Activated gamma-delta T cell treated with anti-CD3 and anti-CD28 coated beads, Interleukin-2, amount 50 U/mL, for 16 hours (primary cell): ENCODE results near the gene BCAR3.

Source experiments
- DNase-seq: peaks from one replicate; pipeline ENCODE4 v3.0.0-alpha.2; 2020; ENCODE audit warnings: low read depth

BCAR3 gene

DNA sequence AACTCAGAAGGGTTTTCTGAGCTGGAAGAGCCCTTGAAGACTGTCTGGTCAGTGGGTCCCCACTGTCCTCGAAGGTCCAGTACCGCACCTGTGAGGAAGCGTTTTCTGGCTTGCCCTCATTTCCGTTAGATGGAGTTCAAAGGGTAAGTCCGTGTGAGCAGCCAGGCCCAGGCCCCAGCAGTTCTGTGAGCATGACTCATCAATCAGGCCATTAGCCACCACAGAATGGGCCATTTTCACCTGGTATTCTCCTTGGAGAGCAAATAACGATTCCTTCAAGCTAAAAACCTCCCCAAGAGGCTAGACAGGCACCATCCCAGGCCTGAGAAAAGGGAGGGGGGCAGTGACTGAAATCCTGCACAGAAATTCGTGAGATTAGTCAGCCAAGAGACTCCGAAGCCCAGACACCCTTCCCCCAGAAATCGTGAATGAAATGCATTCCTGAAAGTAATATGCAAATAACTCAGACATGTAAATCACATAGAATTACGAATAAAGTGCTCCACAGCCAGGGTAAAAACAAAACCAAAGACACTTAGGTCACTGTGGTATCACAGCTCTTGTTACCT, 66.0 kb downstream of the BCAR3 start:
- no peak for DNase-seq

- DNase-seq = no peak
These were observed 66.6 kb downstream of the BCAR3 start for GRCh38 chr1:93614986-93615581.

GRCh38 chr1:93614541-93614940, 67.1 kb downstream of the BCAR3 start:
- DNase-seq = no peak

- DNase-seq = no peak
These were observed 67.7 kb downstream of the BCAR3 start for GRCh38 chr1:93613898-93614297.

DNA sequence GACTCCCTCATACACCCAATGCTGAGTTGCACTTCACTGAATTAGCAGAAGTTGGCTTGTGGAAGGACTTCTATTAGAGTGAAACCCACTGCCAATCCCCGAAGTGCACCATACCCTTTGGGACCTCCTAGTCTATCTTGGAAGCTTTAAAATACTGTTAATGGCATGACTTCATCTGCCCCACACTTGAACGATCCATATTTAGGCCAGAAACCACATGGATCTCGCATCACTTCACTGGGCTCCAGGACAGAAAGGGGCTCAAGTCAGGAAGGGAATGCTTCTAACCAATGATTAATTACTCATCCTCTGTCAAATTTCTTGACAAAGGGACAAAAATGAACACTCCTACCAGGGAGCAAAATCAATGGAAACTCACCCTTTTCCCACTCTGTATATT, 69.1 kb downstream of the BCAR3 start:
- DNase-seq = no peak

DNA sequence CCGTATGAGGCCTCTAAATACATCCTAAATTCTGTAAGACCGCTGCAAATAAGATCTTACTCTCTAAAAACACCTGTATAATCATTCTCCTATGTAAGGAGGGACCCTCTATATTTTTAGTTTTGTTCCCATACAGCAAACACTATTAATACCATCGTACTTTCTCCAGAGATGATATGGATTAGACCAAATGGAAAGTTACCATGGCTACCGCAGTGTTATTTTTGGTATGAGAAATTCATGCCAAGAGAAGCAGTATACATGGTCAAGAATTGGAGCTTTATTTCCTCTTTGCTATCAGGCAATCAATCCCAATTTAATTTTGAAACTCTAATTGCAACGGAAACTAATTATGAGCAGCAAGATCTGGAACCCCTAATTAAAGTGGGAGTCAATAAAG, 70.0 kb downstream of the BCAR3 start:
- DNase-seq = no peak

GRCh38 chr1:93609536-93609935, 72.1 kb downstream of the BCAR3 start:
- DNase-seq = no peak

GRCh38 chr1:93608187-93609109, 73.2 kb downstream of the BCAR3 start:
- DNase-seq = no peak

- DNase-seq = no peak
These were observed 73.8 kb downstream of the BCAR3 start for GRCh38 chr1:93607814-93608186.

- no peak for DNase-seq
These were observed 75.7 kb downstream of the BCAR3 start for GRCh38 chr1:93605812-93606512.

- DNase-seq = no peak
These were observed 76.5 kb downstream of the BCAR3 start for GRCh38 chr1:93605026-93605568.

DNA sequence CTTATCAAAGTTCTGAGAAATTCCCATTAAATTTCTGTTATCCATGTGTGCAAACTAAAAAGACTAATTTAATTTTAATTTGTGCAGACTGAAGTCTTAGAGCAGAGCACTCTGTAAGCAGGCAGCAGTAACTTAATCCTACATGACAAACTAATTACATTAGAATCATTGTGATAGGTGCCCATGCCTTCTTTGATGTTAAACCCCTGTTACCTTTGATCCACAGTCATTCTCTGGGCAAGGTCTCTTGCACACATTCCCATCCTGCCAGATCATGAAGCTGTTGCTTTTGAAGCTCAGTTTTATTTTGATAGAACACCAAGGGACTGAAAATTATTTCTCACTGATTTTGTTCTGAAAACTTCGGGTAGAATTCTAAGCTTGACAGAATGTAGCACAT, 77.2 kb downstream of the BCAR3 start:
- DNase-seq = no peak

- no peak for DNase-seq
These were observed 78.0 kb downstream of the BCAR3 start for GRCh38 chr1:93603601-93604000.

DNA sequence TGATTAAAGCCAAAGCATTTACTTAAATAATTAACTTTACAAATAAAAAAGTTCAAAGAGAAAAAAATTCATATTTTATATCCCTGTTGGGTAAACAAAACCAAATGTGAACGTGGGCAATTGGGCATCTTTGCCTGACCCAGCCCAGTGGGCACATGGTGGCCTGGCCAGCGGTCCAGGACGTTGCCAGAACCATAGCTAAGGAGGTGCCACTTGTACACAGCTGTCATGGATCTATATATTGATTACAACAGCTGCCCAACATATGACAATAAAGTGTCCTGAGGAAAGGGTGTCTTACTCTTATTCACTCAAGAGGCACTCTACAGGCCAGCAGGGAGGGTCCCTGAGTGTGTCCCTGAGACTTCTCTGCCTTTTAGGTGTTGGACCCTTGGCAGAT, 78.5 kb downstream of the BCAR3 start:
- DNase-seq = no peak

DNA sequence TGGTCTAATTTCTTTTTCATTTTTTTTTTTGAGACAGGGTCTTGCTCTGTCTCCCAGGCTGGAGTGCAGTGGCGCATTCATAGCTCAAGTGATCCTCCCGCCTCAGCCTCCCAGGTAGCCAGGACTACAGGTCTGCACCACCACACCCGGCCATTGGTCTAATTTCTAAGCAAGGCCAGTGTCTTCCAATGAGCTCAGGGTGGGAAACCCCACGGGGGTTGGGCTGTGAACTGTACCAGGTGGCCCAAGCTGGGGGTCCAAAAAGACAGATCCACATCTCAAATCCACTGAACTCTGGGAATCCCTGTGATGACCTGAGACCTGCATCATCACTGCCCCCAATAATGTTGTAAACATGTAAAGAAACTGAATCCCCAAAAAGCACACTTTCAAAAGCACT, 79.5 kb downstream of the BCAR3 start:
- no peak for DNase-seq

GRCh38 chr1:93601686-93602085, 80.0 kb downstream of the BCAR3 start:
- DNase-seq = no peak

DNA sequence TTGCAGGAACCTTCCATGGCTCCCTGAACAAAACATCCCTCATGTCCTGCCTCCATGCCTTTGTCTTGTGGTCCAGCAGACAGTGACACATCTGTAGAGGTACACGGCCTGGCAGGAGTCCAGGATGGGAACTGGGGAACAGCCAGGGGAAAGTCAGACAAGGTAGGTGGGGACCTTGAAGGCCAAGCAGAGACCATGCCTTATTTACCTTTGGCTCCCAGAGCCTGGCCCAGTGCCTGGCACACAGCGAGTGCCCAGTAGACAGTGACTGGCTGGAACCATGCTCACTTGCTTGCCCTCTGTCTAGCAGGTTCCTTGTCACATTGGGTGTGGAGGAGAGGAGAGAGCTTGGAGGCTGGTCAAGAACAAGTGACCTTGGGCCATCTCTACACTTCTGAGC, 81.0 kb downstream of the BCAR3 start:
- no peak for DNase-seq

DNA sequence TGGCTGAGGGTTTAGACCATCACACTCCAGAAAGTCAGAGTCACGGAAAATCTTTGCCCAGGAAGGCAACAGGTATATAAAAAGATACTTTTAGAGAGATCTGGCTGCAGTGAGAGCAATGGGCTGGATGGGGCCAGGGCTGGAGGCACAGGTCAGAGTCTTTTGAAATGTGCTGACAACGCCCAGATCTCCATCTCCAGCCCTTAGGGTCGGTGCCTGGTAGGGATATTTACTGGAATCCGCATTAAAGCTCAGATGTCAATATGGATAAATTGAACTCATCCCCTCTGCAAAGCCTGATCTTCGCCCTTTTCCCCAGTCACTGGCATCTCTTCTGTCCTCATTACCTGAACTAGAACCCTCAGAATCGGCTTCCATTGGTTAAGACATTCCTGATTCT, 82.2 kb downstream of the BCAR3 start:
- DNase-seq = no peak

DNA sequence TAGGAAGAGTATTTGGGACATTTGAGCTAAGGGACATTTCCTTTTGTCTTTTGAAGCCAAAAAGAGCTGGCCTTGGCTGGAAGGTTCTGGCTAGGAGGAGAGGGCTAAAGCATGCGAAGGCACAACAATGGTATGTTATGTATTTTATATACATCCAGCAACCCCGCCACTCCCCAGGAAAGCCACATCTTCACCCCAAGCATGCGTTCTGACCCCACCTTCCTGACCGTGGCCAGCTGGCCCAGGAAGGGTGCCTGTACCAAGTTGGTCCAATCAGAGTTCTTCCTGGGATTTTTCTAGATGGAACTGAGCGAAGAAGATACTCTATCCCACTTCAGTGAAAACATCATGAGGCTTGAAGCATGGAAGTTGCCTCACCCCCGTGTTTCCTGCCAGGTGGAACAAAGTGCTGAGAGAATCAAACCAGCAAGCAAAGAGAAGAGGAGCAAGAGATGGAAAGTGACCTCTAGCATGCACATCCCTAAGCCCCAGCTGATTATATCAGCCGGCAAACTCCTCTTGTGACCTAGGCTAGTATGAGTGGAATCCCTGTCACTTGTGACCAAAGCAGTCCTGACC, 82.7 kb downstream of the BCAR3 start:
- no peak for DNase-seq

GRCh38 chr1:93598396-93598795, 83.2 kb downstream of the BCAR3 start:
- DNase-seq = no peak

- DNase-seq = no peak
These were observed 83.9 kb downstream of the BCAR3 start for GRCh38 chr1:93597709-93598108.
